Activated CD8-positive, alpha-beta memory T cell treated with anti-CD3 and anti-CD28 coated beads for 24 hours (primary cell): ENCODE data around the gene INTS1.
"Not testable (repeated sequence)": the region's sequence is repeated elsewhere in the genome, so short reads cannot be mapped to it uniquely, and the experiment has no call there.

Source experiments
- DNase-seq: peaks from one replicate; pipeline ENCODE4 v3.0.0-alpha.2; 2020

The INTS1 gene

GRCh38 chr7:1459920-1460820 is 44.0 kb downstream of the INTS1 start:
- no peak for DNase-seq

- peak; percentile 98 for DNase-seq
These were observed 44.7 kb downstream of the INTS1 start for GRCh38 chr7:1459512-1459892.

- DNase-seq, result no peak
These were observed 45.3 kb downstream of the INTS1 start, which contains the start of gene MICALL2 for GRCh38 chr7:1458683-1459511. Gene MICALL2, minus strand, starts transcription at chr7:1459470. Its CDS starts 144 bp downstream, at chr7:1459326.

GRCh38 chr7:1457949-1458682 is 46.1 kb downstream of the INTS1 start:
- no peak for DNase-seq

GRCh38 chr7:1457059-1457948 is 46.9 kb downstream of the INTS1 start:
- DNase-seq, result no peak

- DNase-seq, result no peak
These were observed 48.2 kb downstream of the INTS1 start for GRCh38 chr7:1455955-1456354.

- no peak for DNase-seq
These were observed 48.8 kb downstream of the INTS1 start for GRCh38 chr7:1455241-1455939.

GRCh38 chr7:1454542-1454941 is 49.6 kb downstream of the INTS1 start:
- no peak for DNase-seq

GRCh38 chr7:1452205-1452604 is 52.0 kb downstream of the INTS1 start:
- DNase-seq, result no peak

- no peak for DNase-seq
These were observed 53.2 kb downstream of the INTS1 start for GRCh38 chr7:1450987-1451386.

GRCh38 chr7:1450431-1450830 is 53.8 kb downstream of the INTS1 start:
- DNase-seq, result no peak

- DNase-seq, result no peak
These were observed 54.2 kb downstream of the INTS1 start for GRCh38 chr7:1449951-1450350.

GRCh38 chr7:1449501-1449900 is 54.7 kb downstream of the INTS1 start:
- no peak for DNase-seq

GRCh38 chr7:1448958-1449357 is 55.2 kb downstream of the INTS1 start:
- no peak for DNase-seq

- no peak for DNase-seq
These were observed 56.5 kb downstream of the INTS1 start for GRCh38 chr7:1447551-1448244.

GRCh38 chr7:1447112-1447511 is 57.1 kb downstream of the INTS1 start:
- DNase-seq, result no peak

GRCh38 chr7:1446620-1447032 is 57.6 kb downstream of the INTS1 start:
- DNase-seq, result no peak

GRCh38 chr7:1446026-1446425 is 58.2 kb downstream of the INTS1 start:
- DNase-seq, result not testable (repeated sequence)

- DNase-seq, result no peak
These were observed 58.8 kb downstream of the INTS1 start for GRCh38 chr7:1445341-1445740.

- no peak for DNase-seq
These were observed 59.3 kb downstream of the INTS1 start for GRCh38 chr7:1444925-1445322.
